GM19455 (cell line): ENCODE measurements around the gene EEPD1.
"Not testable (repeated sequence)": the region's sequence is repeated elsewhere in the genome, so short reads cannot be mapped to it uniquely, and the experiment has no call there.

ENCODE experiments used
- ATAC-seq: cut with Tn5 transposase; IDR thresholded peaks from one replicate; pipeline ENCODE4 v1.9.1; 2021; ENCODE audit not compliant: unreplicated experiment

The EEPD1 gene

GRCh38 chr7:36128448-36129047 lies 24.5 kb upstream of the EEPD1 start:
- no peak for ATAC-seq

- ATAC-seq, result no peak
Observed at GRCh38 chr7:36129048-36129534, 24.0 kb upstream of the EEPD1 start.

- no peak for ATAC-seq
Observed at GRCh38 chr7:36130236-36130945, 22.7 kb upstream of the EEPD1 start.

GRCh38 chr7:36131026-36131425 lies 22.0 kb upstream of the EEPD1 start:
- ATAC-seq, result no peak

GRCh38 chr7:36131499-36131898 lies 21.6 kb upstream of the EEPD1 start:
- no peak for ATAC-seq

- ATAC-seq, result no peak
Observed at GRCh38 chr7:36132012-36132411, 21.0 kb upstream of the EEPD1 start.

- no peak for ATAC-seq
Observed at GRCh38 chr7:36135700-36136099, 17.4 kb upstream of the EEPD1 start.

- no peak for ATAC-seq
Observed at GRCh38 chr7:36137258-36137657, 15.8 kb upstream of the EEPD1 start.

GRCh38 chr7:36137754-36138153 lies 15.3 kb upstream of the EEPD1 start:
- no peak for ATAC-seq

GRCh38 chr7:36138209-36138608 lies 14.8 kb upstream of the EEPD1 start:
- ATAC-seq, result no peak

- ATAC-seq, result no peak
Observed at GRCh38 chr7:36141351-36141750, 11.7 kb upstream of the EEPD1 start.

GRCh38 chr7:36141850-36142249 lies 11.2 kb upstream of the EEPD1 start:
- ATAC-seq, result no peak

- no peak for ATAC-seq
Observed at GRCh38 chr7:36144189-36144588, 8.9 kb upstream of the EEPD1 start.

- no peak for ATAC-seq
Observed at GRCh38 chr7:36145686-36146085, 7.4 kb upstream of the EEPD1 start.

GRCh38 chr7:36147361-36147760 lies 5.7 kb upstream of the EEPD1 start:
- no peak for ATAC-seq

- no peak for ATAC-seq
Observed at GRCh38 chr7:36148422-36149065, 4.5 kb upstream of the EEPD1 start.

- ATAC-seq, result not testable (repeated sequence)
Observed at GRCh38 chr7:36149240-36149639, 3.8 kb upstream of the EEPD1 start.

GRCh38 chr7:36149694-36150452 lies 3.2 kb upstream of the EEPD1 start:
- no peak for ATAC-seq

GRCh38 chr7:36151921-36152755 lies 916 bp upstream of the EEPD1 start:
- no peak for ATAC-seq

- ATAC-seq, result peak; percentile 18
Observed at GRCh38 chr7:36153571-36154097, 580 bp downstream of the EEPD1 start.
